ENCODE data around the gene CLCN1.

Gene CLCN1

GRCh38 chr7:143351060-143351459 is 35.1 kb downstream of the CLCN1 start:
- no peak for TF ChIP-seq CTCF (IDR thresholded peaks at IDR 0.05; ENCODE audit: low read depth, low read length)
- DNase-seq (ENCODE audit: extremely low read depth, low read depth), result no peak

GRCh38 chr7:143351574-143351973 is 35.7 kb downstream of the CLCN1 start:
- no peak for DNase-seq (ENCODE audit: extremely low read depth, low read depth)
- TF ChIP-seq CTCF (IDR thresholded peaks at IDR 0.05; ENCODE audit: low read depth, low read length), result no peak

GRCh38 chr7:143352531-143353002 is 36.7 kb downstream of the CLCN1 start:
- no peak for TF ChIP-seq CTCF (IDR thresholded peaks at IDR 0.05; ENCODE audit: low read depth, low read length)
- no peak for DNase-seq (ENCODE audit: extremely low read depth, low read depth)

- no peak for DNase-seq (ENCODE audit: extremely low read depth, low read depth)
- TF ChIP-seq CTCF (IDR thresholded peaks at IDR 0.05; ENCODE audit: low read depth, low read length), result no peak
These were observed 38.5 kb downstream of the CLCN1 start for GRCh38 chr7:143354376-143354775.

GRCh38 chr7:143354965-143355364 is 39.1 kb downstream of the CLCN1 start:
- no peak for TF ChIP-seq CTCF (IDR thresholded peaks at IDR 0.05; ENCODE audit: low read depth, low read length)
- no peak for DNase-seq (ENCODE audit: extremely low read depth, low read depth)

GRCh38 chr7:143355450-143356385 is 39.8 kb downstream of the CLCN1 start:
- no peak for TF ChIP-seq CTCF (IDR thresholded peaks at IDR 0.05; ENCODE audit: low read depth, low read length)
- DNase-seq (ENCODE audit: extremely low read depth, low read depth), result no peak

- TF ChIP-seq CTCF (IDR thresholded peaks at IDR 0.05; ENCODE audit: low read depth, low read length), result no peak
- DNase-seq (ENCODE audit: extremely low read depth, low read depth), result no peak
These were observed 40.6 kb downstream of the CLCN1 start for GRCh38 chr7:143356414-143357050.
